Osteocyte (in vitro differentiated cells): Measurements from ENCODE around the gene CR1. TPM values are rescaled to one million over a fixed set of nuclear protein-coding genes. Genes with fewer than 3 reads are reported as not detected.

Experiments
- DNase-seq: peaks from one replicate; pipeline ENCODE4 v3.0.0; 2021; ENCODE audit warnings: mixed read lengths; ENCODE audit not compliant: unreplicated experiment; ENCODE audit errors: extremely low spot score
- H3K27ac Mint-ChIP-seq: one replicate; pipeline ENCODE4 v1.8.0; 2021; ENCODE audit warnings: mild to moderate bottlenecking, mixed read lengths; ENCODE audit not compliant: unreplicated experiment
- H3K27me3 Mint-ChIP-seq: one replicate; pipeline ENCODE4 v1.8.0; 2021; ENCODE audit warnings: mixed read lengths; ENCODE audit not compliant: unreplicated experiment
- H3K36me3 Mint-ChIP-seq: one replicate; pipeline ENCODE4 v1.8.0; 2021; ENCODE audit warnings: mixed read lengths; ENCODE audit not compliant: unreplicated experiment
- H3K4me1 Mint-ChIP-seq: one replicate; pipeline ENCODE4 v1.8.0; 2021; ENCODE audit warnings: mixed read lengths; ENCODE audit not compliant: unreplicated experiment
- H3K4me3 Mint-ChIP-seq: one replicate; pipeline ENCODE4 v1.8.0; 2021; ENCODE audit warnings: mild to moderate bottlenecking, moderate library complexity, mixed read lengths; ENCODE audit not compliant: unreplicated experiment
- H3K9me3 Mint-ChIP-seq: one replicate; pipeline ENCODE4 v1.8.0; 2021; ENCODE audit warnings: mixed read lengths; ENCODE audit not compliant: unreplicated experiment
- CTCF ChIP-seq: fragments of 200-600 bp; sonication (generic); IDR thresholded peaks from 2 replicates; pipeline ENCODE4 v1.5.0; 2021; ENCODE audit warnings: antibody characterized with exemption, mild to moderate bottlenecking, moderate library complexity
- total RNA-seq: library from RNA; stranded (reverse); gene quantifications from 2 replicates; pipeline ENCODE4 v1.2.1, GENCODE V29; 2021

Gene CR1
- total RNA-seq, 1 donor from 2014 or later: not detected

- no peak for TF ChIP-seq CTCF
- H3K4me3 Mint-ChIP-seq: no peak overlapping the region
- no peaks in the 10 kb centered on the region for H3K9me3 Mint-ChIP-seq
- no peak for DNase-seq
- H3K27me3 Mint-ChIP-seq: peaks cover 19% of the 10 kb centered on the region
- H3K36me3 Mint-ChIP-seq: no peaks in the 10 kb centered on the region
- H3K27ac Mint-ChIP-seq: no peak overlapping the region
- no peaks in the 10 kb centered on the region for H3K4me1 Mint-ChIP-seq
Measured at GRCh38 chr1:207646171-207646570, 150.2 kb downstream of the CR1 start.

GRCh38 chr1:207646944-207647579 lies 151.1 kb downstream of the CR1 start:
- H3K27me3 Mint-ChIP-seq: peaks cover 16% of the 10 kb centered on the region
- TF ChIP-seq CTCF: no peak
- H3K36me3 Mint-ChIP-seq: no peaks in the 10 kb centered on the region

GRCh38 chr1:207647671-207648333 lies 151.8 kb downstream of the CR1 start:
- DNase-seq: no peak
- no peak for TF ChIP-seq CTCF
- Mint-ChIP-seq H3K4me1 (no peaks in the 10 kb centered on the region), H3K27me3 (peaks cover 23% of the 10 kb centered on the region), H3K4me3 (no peak overlapping the region), H3K36me3 (no peaks in the 10 kb centered on the region), H3K27ac (no peak overlapping the region), H3K9me3 (no peaks in the 10 kb centered on the region)

More at GRCh38 chr1:207646944-207647579, 151.1 kb downstream of the CR1 start:
- Mint-ChIP-seq H3K27ac (no peak overlapping the region), H3K4me1 (no peaks in the 10 kb centered on the region), H3K4me3 (no peak overlapping the region), H3K9me3 (no peaks in the 10 kb centered on the region)
- no peak for DNase-seq

- Mint-ChIP-seq H3K27ac (no peak overlapping the region), H3K4me3 (no peak overlapping the region), H3K27me3 (peaks cover 31% of the 10 kb centered on the region), H3K9me3 (no peaks in the 10 kb centered on the region), H3K36me3 (no peaks in the 10 kb centered on the region), H3K4me1 (no peaks in the 10 kb centered on the region)
- TF ChIP-seq CTCF: no peak
- no peak for DNase-seq
Measured at GRCh38 chr1:207648334-207649209, 152.6 kb downstream of the CR1 start.
